ENCODE results near the gene C3.
A peak's percentile ranks its signal among the peaks of the same experiment; 100 is the strongest.
"Not testable (repeated sequence)": the region's sequence is repeated elsewhere in the genome, so short reads cannot be mapped to it uniquely, and the experiment has no call there.

C3 gene

DNA sequence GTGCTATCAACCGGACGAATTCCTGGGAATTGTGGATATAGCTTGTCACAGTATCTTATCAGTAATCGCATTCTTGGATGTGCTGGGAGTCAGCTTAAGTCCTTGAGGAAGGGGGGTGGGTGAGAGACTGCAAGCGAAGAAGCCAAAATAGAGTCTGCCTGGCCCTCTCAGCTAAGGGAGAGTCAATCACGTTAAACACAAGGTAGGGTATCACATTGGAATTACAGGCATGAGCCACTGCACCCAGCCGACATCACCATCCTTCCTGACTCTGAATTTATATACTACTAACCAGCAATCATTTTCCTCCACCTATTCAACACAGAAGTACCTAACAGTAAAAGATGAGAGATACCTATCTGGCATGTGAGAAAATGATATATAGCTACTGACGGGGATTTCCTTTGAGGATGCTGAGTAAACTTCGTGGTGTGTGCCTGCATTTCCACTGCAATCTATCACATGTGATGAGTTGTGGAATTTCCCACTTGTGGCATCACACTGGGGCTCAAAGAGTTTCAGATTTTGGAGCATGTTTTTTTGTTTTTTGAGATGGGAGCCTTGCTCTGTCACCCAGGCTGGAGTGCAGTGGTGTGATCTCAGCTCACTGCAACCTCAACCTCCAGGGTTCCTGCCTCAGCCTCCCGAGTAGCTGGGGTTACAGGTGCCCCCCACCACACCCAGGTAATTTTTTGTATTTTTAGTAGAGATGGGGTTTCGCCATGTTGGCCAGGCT, 58.8 kb downstream of the C3 start:
- peak; percentile 88 to 98 (median 95) for DNase-seq

GRCh38 chr19:6660930-6661329, 59.5 kb downstream of the C3 start:
- DNase-seq = no peak

DNA sequence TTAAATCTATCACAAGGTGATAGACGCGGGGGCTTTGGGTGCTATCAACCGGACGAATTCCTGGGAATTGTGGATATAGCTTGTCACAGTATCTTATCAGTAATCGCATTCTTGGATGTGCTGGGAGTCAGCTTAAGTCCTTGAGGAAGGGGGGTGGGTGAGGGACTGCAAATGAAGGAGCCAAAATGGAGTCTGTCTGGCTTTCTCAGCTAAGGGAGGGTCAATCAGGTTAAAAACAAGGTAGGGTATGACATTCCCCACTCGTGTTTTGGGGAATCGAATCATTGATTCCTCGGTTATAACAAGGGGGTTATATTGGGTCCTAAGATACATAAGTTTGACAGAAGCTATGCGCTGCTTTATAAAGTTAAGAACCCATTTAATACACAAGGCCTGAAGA, 64.1 kb downstream of the C3 start:
- DNase-seq = not testable (repeated sequence)

GRCh38 chr19:6654347-6655310, 65.8 kb downstream of the C3 start:
- no peak for DNase-seq

DNA sequence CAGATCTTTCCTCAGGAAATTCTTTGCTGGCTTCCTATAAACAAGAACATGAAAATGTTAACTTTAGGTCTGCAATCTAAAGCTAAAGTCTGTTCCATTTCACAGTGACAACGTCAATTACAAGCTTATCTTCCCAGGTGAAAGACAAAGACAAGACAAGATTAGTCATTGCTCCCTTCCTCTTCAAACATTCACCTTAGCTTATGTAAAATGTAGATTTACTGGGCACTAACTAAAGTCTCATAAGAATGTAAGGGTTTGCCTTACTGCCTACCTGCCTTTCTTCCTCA, 67.7 kb downstream of the C3 start:
- DNase-seq = no peak

GRCh38 chr19:6651965-6652804, 68.3 kb downstream of the C3 start:
- DNase-seq = no peak

- no peak for DNase-seq
Measured at GRCh38 chr19:6649185-6649584, 71.3 kb downstream of the C3 start.

- DNase-seq = no peak
Measured at GRCh38 chr19:6648141-6648715, 72.2 kb downstream of the C3 start.

DNA sequence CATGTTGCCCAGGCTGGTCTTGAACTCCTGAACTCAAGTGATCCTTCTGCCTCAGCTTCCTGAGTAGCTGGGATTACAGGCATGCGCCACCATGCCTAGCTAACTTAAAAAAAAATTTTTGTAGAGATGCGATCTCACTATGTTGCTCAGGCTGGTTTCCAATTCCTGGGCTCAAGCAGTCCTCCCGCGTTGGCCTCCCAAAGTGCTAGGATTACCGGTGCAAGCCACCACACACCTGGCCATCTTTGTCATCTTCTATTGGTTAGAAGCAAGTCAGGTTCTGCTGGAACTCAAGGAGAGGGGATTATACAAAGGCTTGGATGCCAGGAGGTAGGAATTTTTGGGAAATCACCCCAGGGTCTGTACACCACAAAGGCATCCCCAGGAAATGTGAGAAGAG, 75.7 kb downstream of the C3 start:
- DNase-seq = no peak

DNA sequence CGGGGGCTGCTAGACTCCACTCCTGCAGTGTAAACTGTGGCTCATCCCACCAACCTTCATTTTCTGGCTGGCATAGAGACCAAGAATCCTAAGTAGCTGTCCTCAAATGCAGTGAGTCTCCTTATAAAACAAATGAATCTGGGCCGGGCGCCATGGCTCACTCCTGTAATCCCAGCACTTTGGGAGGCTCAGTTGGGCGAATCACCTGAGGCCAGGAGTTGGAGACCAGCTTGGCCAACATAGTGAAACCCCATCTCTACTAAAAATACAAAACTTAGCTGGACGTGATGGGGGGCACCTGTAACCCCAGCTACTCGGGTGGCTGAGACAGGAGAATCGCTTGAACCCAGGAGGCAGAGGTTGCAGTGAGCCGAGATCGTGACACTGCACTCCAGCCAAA, 80.1 kb downstream of the C3 start:
- not testable (repeated sequence) for DNase-seq

- DNase-seq = peak; percentile 88 to 93 (median 93)
Measured at GRCh38 chr19:6639439-6639838, 81.0 kb downstream of the C3 start.

DNA sequence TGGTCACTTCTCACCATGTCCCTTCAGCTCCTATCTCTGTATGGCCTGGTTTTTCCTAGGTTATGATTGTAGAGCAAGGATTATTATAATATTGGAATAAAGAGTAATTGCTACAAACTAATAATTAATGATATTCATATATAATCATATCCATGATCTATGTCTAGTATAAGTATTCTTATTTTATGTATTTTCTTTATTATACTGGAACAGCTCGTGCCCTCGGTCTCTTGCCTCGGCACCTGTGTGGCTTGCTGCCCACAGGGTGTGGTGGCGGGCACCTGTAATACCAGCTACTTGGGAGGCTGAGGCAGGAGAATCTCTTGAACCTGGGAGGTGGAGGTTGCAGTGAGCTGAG, 87.0 kb downstream of the C3 start:
- DNase-seq = not testable (repeated sequence)

DNA sequence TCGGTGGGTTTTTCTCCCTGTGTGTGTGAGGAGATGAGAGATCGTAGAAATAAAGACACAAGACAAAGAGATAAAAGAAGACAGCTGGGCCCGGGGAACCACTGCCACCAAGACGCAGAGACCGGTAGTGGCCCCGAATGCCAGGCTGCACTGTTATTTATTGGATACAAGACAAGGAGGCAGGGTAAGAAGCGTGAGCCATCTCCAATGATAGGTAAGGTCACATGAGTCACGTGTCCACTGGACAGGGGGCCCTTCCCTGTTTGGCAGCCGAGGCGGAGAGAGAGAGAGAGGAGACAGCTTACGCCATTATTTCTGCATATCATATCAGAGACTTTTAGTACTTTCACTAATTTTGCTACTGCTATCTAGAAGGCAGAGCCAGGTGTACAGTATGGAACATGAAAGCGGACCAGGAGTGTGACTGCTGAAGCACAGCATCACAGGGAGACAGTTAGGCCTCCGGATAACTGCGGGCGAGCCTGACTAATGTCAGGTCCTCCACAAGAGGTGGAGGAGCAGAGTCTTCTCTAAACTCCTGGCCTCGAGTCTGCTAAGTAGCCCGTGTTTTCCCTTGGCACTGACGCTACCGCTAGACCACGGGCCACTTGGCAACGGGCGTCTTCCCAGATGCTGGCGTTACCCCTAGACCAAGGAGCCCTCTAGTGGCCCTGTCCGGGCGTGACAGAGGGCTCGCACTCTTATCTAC, 87.5 kb downstream of the C3 start:
- peak; percentile 88 to 92 (median 91) for DNase-seq

GRCh38 chr19:6632002-6632621, 88.3 kb downstream of the C3 start:
- peak; percentile 89 to 94 (median 92) for DNase-seq
